Fibroblast of the aortic adventitia (primary cell): Measurements from ENCODE around the gene SPPL2B. TPM values are rescaled to one million over a fixed set of nuclear protein-coding genes. Genes with fewer than 3 reads are reported as not detected.

Source experiments
- DNase-seq: peaks from one replicate; pipeline ENCODE4 v3.0.0-alpha.2; 2010; ENCODE audit warnings: low read depth
- H3K4me3 ChIP-seq: 2 replicates; pipeline ENCODE4 v1.5.1; 2011; ENCODE audit warnings: low read depth, mild to moderate bottlenecking, control low read depth, low read length, moderate library complexity
- CTCF ChIP-seq: IDR thresholded peaks from 2 replicates; pipeline ENCODE4 v1.5.1; 2011; ENCODE audit warnings: mild to moderate bottlenecking, low read length, control low read depth, inconsistent platforms; ENCODE audit not compliant: insufficient read depth
- total RNA-seq: library from RNA; depleted of rRNA; stranded (reverse); fragments of >200 nt; gene quantifications from 2 replicates; pipeline ENCODE4 v1.2.3, GENCODE V29; 2012; ENCODE audit warnings: low replicate concordance

The SPPL2B gene
- total RNA-seq, 1 donor: 24.6 TPM

GRCh38 chr19:2317756-2318155 is 10.7 kb upstream of the SPPL2B start:
- TF ChIP-seq CTCF: no peak
- H3K4me3 ChIP-seq: no peak overlapping the region
- DNase-seq: no peak

DNA sequence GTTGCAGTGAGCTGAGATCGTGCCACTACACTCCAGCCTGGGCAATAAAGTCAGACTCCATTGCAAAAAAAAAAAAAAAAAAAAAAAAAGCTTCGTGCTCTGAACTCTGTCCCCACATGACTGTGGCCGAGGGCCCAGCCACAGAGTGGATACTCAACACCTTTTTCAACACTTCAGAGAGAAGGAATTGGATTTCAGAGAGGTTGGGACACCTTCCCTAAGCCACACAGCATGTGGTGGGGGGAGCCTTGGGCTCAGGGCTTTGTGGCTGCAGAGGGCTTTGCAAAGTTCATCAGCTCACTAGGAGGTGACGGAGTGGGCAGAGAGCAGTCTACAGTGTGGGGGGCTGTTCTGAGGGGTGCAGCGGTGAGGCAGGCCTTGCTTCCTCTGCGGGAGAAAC is 9.6 kb upstream of the SPPL2B start:
- TF ChIP-seq CTCF: no peak
- no peak overlapping the region for H3K4me3 ChIP-seq
- no peak for DNase-seq

DNA sequence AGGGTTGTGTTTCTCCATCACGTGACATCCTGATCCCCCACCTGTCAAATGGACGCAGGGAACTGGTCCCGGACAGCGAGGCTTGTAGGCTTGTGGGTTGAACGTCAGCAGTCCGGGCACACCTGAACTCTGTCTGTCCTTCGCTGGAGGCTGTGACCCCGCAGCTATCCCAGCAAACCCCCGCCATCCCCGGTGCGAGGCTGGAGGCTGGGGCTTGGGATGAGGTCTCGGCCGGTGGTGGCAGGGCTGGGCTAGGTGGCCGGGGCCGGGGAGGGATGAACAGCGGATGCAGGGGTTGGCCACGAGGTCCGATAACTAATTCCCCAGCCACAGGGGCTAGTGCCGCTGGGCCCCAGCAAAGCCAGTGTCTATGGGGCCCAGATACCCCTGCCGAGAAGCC is 8.9 kb upstream of the SPPL2B start:
- no peak for TF ChIP-seq CTCF
- H3K4me3 ChIP-seq: no peak overlapping the region
- DNase-seq: no peak

GRCh38 chr19:2320049-2320448 is 8.4 kb upstream of the SPPL2B start:
- no peak for TF ChIP-seq CTCF
- no peak overlapping the region for H3K4me3 ChIP-seq
- DNase-seq: no peak

- no peak for DNase-seq
- H3K4me3 ChIP-seq: no peak overlapping the region
- TF ChIP-seq CTCF: no peak
Observed at GRCh38 chr19:2320939-2321338, 7.5 kb upstream of the SPPL2B start.

DNA sequence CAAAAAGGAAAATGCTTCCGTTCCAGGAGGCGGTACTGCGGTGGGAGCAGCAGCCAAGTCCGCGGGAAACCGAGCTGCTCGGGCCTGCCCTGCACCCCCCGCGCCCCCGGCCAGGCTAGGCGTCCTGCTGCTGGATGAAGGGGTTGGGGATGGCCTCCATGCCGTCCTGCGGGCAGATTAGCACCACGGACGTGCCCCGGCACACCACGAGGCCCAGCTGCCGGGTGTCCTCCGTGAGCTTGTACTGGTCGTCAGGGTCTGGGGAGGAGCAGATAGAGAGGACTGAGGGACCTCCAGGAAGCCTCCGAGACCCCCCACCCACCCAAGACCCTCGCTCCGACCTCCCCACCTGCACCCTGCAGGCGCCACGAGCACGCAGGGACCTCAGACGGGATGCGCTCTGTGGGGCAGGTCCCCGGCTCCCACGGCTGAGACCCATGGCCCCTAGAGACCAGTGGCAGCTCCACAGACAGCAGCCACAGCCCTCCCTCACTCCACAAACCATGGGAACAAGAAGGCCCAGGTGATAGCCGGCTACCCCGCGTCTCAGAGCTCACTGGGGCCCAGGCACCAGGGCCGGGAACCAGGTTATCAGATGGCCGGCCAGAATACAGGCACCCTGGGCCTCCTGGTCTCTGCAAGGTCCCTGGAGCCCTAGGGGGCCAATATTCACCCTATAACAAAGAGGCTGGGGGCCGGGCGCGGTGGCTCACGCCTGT is 6.8 kb upstream of the SPPL2B start:
- no peak for TF ChIP-seq CTCF
- DNase-seq: no peak
- H3K4me3 ChIP-seq: no peak overlapping the region

DNA sequence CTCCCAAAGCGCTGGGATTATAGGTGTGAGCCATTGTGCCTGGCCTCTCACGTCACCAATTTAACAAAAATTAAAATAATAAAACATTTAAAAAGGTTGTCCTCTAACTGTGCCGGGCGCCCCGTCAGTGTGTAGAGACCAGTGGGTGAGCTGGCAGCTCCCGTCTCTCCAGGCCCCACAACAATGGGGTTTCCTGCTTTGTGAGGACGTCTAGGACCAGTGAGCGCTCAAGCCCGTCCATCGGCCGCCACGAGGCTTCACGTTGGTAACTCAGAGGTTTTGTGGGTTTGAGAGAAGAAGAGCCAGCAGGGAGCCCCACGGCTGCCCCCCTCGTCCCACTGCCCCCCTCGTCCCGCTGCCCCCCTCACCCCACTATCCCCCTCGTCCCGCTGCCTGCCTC is 4.8 kb upstream of the SPPL2B start:
- no peak for TF ChIP-seq CTCF
- no peak overlapping the region for H3K4me3 ChIP-seq
- no peak for DNase-seq
